Gastrocnemius medialis (tissue), 4 donors: ENCODE data around the gene CENPH.

Experiments used
- POLR2A ChIP-seq, 2 donors: fragments of 450-650 bp; IDR thresholded peaks; one replicate each; pipeline ENCODE4 v1.6.1; 2017; ENCODE audit warnings: antibody characterized with exemption in 2 of 2, mild to moderate bottlenecking in 2 of 2, moderate library complexity in 2 of 2
- TF ChIP-seq, protein P1 (sequence below), 5 experiments: fragments of 450-650 bp in 3 of 5; fragments of 200-600 bp in 2 of 5; sonication (generic) in 2 of 5; IDR thresholded peaks in 4 of 5; conservative IDR thresholded peaks in 1 of 5; 1 replicate in 4 of 5; 2 replicates in 1 of 5; pipeline ENCODE4 v1.5.1; 2016 to 2019; ENCODE audit warnings: antibody characterized with exemption in 5 of 5, mild to moderate bottlenecking in 3 of 5, moderate library complexity in 3 of 5

DNA sequence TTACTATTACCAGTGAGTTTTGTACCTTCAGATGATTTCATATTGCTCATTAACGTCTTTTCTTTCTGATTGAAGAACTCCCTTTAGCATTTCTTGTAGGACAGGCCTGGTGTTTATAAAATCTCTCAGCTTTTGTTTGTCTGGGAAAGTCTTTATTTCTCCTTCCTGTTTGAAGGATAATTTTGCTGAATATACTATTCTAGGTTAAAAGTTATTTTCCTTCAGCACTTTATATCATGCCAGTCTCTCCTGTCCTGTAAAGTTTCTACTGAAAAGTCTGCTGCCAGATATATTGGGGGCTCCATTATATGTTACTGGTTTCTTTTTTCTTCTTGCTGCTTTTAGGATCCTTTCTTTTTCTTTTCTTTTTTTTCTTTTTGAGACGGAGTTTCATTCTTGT, 58.6 kb downstream of the CENPH start:
- TF ChIP-seq, protein P1, sequence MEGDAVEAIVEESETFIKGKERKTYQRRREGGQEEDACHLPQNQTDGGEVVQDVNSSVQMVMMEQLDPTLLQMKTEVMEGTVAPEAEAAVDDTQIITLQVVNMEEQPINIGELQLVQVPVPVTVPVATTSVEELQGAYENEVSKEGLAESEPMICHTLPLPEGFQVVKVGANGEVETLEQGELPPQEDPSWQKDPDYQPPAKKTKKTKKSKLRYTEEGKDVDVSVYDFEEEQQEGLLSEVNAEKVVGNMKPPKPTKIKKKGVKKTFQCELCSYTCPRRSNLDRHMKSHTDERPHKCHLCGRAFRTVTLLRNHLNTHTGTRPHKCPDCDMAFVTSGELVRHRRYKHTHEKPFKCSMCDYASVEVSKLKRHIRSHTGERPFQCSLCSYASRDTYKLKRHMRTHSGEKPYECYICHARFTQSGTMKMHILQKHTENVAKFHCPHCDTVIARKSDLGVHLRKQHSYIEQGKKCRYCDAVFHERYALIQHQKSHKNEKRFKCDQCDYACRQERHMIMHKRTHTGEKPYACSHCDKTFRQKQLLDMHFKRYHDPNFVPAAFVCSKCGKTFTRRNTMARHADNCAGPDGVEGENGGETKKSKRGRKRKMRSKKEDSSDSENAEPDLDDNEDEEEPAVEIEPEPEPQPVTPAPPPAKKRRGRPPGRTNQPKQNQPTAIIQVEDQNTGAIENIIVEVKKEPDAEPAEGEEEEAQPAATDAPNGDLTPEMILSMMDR (IDR thresholded peaks at IDR 0.05 in 4 of 5, conservative IDR thresholded peaks at IDR 0.05 in 1 of 5): no peak
- no peak for TF ChIP-seq POLR2A (IDR thresholded peaks at IDR 0.05)
